ENCODE results near the gene CITED4.

DNA sequence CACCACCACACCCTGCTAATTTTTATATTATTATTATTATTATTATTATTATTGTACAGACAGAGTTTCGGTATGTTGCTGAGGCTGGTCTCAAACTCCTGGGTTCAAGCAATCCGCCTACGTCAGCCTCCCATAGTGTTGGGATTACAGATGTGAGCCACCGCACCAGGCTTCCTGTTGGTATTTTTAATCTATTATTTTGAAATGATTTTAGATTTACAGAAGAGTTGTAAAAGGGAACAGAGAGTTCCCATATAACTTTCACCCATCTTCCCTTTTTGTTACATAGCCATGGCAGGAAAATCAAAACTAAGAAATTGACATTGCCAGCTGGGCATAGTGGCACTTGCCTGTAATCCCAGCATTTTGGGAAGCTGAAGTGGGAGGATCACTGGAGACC, 42.9 kb upstream of the CITED4 start:
- TF ChIP-seq POLR2A (IDR thresholded peaks at IDR 0.05): no peak
- TF ChIP-seq, protein P1, sequence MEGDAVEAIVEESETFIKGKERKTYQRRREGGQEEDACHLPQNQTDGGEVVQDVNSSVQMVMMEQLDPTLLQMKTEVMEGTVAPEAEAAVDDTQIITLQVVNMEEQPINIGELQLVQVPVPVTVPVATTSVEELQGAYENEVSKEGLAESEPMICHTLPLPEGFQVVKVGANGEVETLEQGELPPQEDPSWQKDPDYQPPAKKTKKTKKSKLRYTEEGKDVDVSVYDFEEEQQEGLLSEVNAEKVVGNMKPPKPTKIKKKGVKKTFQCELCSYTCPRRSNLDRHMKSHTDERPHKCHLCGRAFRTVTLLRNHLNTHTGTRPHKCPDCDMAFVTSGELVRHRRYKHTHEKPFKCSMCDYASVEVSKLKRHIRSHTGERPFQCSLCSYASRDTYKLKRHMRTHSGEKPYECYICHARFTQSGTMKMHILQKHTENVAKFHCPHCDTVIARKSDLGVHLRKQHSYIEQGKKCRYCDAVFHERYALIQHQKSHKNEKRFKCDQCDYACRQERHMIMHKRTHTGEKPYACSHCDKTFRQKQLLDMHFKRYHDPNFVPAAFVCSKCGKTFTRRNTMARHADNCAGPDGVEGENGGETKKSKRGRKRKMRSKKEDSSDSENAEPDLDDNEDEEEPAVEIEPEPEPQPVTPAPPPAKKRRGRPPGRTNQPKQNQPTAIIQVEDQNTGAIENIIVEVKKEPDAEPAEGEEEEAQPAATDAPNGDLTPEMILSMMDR (IDR thresholded peaks at IDR 0.05): no peak
